Stimulated activated CD4-positive, alpha-beta T cell treated with anti-CD3 and anti-CD28 coated beads, Interleukin-15, amount 100 ng/mL, for 48 hours (primary cell): Measurements from ENCODE around the gene TSHZ2.

Source experiments
- DNase-seq, 2 donors: peaks; one replicate each; pipeline ENCODE4 v3.0.0-alpha.2; 2020; ENCODE audit warnings: low read depth in 2 of 2

The TSHZ2 gene

GRCh38 chr20:52994184-52994970, 22.2 kb downstream of the TSHZ2 start:
- no peak for DNase-seq

- no peak for DNase-seq
Observed at GRCh38 chr20:52996130-52996529, 24.0 kb downstream of the TSHZ2 start.

- DNase-seq: no peak
Observed at GRCh38 chr20:52996658-52997057, 24.5 kb downstream of the TSHZ2 start.

GRCh38 chr20:52998268-52998667, 26.1 kb downstream of the TSHZ2 start:
- no peak for DNase-seq

- no peak for DNase-seq
Observed at GRCh38 chr20:52999040-52999439, 26.9 kb downstream of the TSHZ2 start.

- no peak for DNase-seq
Observed at GRCh38 chr20:53001498-53002301, 29.5 kb downstream of the TSHZ2 start.

GRCh38 chr20:53002786-53003185, 30.6 kb downstream of the TSHZ2 start:
- no peak for DNase-seq

GRCh38 chr20:53003420-53004154, 31.4 kb downstream of the TSHZ2 start:
- DNase-seq: no peak

- no peak for DNase-seq
Observed at GRCh38 chr20:53004267-53004813, 32.2 kb downstream of the TSHZ2 start.

- DNase-seq: no peak
Observed at GRCh38 chr20:53009979-53010735, 38.0 kb downstream of the TSHZ2 start.

GRCh38 chr20:53011640-53012039, 39.5 kb downstream of the TSHZ2 start:
- no peak for DNase-seq

GRCh38 chr20:53013183-53013582, 41.0 kb downstream of the TSHZ2 start:
- DNase-seq: no peak

- DNase-seq: no peak
Observed at GRCh38 chr20:53013847-53014246, 41.7 kb downstream of the TSHZ2 start.

- DNase-seq: no peak
Observed at GRCh38 chr20:53016071-53016470, 43.9 kb downstream of the TSHZ2 start.

- DNase-seq: no peak
Observed at GRCh38 chr20:53016534-53017042, 44.4 kb downstream of the TSHZ2 start.

GRCh38 chr20:53017206-53017605, 45.0 kb downstream of the TSHZ2 start:
- DNase-seq: no peak

GRCh38 chr20:53019464-53019863, 47.3 kb downstream of the TSHZ2 start:
- no peak for DNase-seq

GRCh38 chr20:53020376-53020775, 48.2 kb downstream of the TSHZ2 start:
- DNase-seq: no peak

GRCh38 chr20:53020834-53021233, 48.7 kb downstream of the TSHZ2 start:
- no peak for DNase-seq

GRCh38 chr20:53021934-53022333, 49.8 kb downstream of the TSHZ2 start:
- no peak for DNase-seq
